Measurements from ENCODE around the gene FILIP1.

The FILIP1 gene

DNA sequence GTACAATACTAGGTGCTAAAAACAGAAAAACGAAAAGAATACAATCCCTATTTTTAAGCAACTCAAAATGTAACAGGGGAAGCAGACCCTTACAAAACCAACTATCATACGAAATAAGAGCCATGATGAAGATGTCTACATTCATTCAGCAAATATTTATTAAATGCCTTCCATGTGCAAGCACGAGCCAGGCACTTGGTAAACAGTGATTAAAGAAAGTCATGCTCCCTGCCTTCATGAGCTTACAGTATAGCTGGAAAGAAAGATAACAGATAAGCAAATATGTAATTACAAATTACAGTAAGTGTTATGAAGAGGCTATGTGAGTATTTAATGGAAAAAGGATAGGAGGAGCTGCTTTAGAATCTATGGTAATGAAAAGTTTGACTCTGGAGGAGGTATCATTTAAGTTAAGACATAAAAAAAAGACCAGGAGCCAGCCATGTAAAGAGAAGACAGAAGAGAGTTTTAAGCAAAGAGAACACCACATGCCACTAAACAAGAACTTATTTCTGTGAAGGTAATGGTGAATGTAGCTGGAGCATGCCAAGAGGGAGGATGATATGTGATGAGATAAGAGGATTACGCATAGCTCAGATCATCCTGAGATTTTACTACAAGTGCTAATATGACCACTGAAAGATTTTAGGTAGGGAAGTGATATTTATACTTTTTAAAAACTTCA is 230.7 kb downstream of the FILIP1 start:
- TF ChIP-seq, protein P1, sequence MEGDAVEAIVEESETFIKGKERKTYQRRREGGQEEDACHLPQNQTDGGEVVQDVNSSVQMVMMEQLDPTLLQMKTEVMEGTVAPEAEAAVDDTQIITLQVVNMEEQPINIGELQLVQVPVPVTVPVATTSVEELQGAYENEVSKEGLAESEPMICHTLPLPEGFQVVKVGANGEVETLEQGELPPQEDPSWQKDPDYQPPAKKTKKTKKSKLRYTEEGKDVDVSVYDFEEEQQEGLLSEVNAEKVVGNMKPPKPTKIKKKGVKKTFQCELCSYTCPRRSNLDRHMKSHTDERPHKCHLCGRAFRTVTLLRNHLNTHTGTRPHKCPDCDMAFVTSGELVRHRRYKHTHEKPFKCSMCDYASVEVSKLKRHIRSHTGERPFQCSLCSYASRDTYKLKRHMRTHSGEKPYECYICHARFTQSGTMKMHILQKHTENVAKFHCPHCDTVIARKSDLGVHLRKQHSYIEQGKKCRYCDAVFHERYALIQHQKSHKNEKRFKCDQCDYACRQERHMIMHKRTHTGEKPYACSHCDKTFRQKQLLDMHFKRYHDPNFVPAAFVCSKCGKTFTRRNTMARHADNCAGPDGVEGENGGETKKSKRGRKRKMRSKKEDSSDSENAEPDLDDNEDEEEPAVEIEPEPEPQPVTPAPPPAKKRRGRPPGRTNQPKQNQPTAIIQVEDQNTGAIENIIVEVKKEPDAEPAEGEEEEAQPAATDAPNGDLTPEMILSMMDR (IDR thresholded peaks at IDR 0.05; ENCODE audit: control insufficient read depth, extremely low read depth, insufficient read depth), result no peak
- no peak overlapping the region for H3K4me3 ChIP-seq (ENCODE audit: low read depth, low read length)
- no peak for DNase-seq (ENCODE audit: low read depth)

DNA sequence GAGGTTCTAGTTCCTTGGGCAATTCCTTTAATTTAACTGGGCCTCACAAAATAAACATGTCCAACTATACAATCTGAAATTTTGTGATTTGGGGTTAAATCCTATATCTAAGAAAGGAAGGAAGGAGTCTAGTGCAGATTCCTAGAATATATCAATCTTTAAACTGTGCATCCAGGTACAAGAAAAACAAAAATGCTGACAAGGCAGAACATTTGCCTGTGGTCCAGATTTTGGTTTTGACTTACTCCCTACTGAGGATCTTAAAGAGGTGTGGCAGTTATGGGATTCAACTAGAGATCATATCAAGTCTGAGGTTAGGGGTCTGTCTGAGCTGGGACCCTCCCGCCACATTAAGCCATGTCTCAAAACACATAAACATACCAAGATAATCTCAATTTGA is 232.3 kb downstream of the FILIP1 start:
- TF ChIP-seq, protein P1 (IDR thresholded peaks at IDR 0.05; ENCODE audit: control insufficient read depth, extremely low read depth, insufficient read depth), result no peak
- DNase-seq (ENCODE audit: low read depth), result no peak
- H3K4me3 ChIP-seq (ENCODE audit: low read depth, low read length), result no peak overlapping the region

DNA sequence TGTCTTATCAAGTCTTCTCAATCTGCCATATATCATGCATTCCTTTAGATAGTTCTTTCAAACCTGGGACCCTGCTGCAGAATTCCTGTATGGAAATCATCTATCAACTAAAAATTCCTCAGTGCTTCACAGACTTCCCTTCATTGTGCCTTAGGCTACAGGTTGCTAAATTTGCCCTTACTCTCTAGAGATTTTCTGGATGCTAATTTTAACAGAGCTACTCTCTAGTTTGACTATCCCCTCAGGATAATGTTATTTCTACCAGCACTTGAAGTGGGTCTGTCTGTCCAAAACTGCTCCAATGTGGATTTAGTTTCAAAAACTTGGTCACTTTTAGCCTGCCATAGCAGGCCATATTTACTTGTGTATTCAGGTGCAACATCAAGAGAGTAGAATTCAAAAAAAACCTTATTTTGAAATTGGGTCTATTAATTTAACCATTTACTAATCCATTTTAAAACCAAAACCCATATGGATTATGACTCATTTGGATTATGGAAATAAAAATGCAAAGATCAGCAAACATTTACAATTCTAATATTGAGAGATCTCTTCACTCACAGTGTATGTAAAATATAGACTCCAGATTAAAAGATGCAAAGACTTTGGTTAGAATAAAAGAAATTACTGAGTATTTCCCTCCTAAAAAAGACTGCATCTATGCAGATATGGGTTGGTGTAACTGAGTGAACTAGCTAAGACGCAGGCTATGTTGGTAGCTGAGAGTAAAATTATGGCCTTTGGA is 236.1 kb downstream of the FILIP1 start:
- TF ChIP-seq, protein P1 (IDR thresholded peaks at IDR 0.05; ENCODE audit: control insufficient read depth, extremely low read depth, insufficient read depth), result no peak
- no peak for DNase-seq (ENCODE audit: low read depth)
- no peak overlapping the region for H3K4me3 ChIP-seq (ENCODE audit: low read depth, low read length)

DNA sequence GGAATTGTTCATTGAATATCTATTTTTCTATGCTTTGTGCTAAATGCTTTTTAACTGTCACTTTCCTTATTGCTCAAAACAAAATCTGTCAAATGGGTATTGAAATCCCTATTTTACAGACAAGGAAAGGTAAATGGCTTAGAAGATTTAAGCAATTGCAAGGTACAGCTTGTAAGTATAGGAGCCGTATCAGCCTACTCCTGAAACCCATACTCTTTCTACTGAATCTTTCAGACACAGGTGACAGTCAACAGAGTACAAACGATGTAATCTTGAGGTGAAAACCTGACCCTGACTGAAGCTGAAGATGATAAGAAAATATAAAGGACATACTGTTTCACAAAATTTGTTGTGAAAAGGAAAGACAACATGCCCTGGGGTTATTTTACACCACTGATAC is 243.0 kb downstream of the FILIP1 start:
- no peak overlapping the region for H3K4me3 ChIP-seq (ENCODE audit: low read depth, low read length)
- TF ChIP-seq, protein P1 (IDR thresholded peaks at IDR 0.05; ENCODE audit: control insufficient read depth, extremely low read depth, insufficient read depth), result no peak
- no peak for DNase-seq (ENCODE audit: low read depth)

DNA sequence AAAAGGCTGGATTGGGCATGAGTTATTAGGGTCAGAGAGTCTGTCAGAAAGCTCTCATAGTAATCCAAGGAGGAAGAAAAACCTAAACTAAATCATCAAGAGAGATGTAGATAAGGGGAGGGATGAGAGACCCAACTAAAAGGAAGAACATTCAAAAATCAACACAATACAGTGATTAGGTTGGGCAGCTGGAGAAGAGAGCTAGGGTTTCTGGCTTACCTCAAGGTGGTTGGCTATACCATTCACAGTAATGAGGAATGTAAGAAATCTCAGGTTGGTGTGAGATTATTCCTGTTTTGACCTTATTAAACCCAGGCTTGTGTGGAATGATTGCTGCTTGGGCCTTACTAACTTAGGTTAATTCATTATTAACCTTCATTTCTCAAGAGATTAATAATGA is 243.8 kb downstream of the FILIP1 start:
- TF ChIP-seq, protein P1 (IDR thresholded peaks at IDR 0.05; ENCODE audit: control insufficient read depth, extremely low read depth, insufficient read depth), result no peak
- H3K4me3 ChIP-seq (ENCODE audit: low read depth, low read length), result no peak overlapping the region
- DNase-seq (ENCODE audit: low read depth), result no peak

DNA sequence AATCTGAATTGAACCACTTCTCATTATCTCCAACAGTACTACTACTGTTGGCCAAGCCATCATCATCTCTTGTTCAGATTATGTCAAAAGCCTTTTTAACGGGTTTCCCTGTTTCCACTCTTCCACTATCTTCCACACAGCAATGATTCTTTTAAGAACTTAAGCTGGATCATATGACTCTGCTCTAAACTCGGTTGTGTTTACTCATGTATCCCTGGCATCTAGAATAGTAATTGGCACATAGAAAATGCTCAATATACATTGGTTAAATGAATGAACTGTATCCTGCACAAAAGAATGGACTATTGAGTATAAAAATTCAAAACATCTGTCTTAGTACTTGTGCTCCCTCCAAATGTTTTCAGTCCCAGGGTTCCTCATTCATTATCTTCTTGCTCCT is 247.2 kb downstream of the FILIP1 start:
- no peak overlapping the region for H3K4me3 ChIP-seq (ENCODE audit: low read depth, low read length)
- no peak for DNase-seq (ENCODE audit: low read depth)

More for the DNA sequence above, 247.2 kb downstream of the FILIP1 start:
- TF ChIP-seq, protein P1 (IDR thresholded peaks at IDR 0.05; ENCODE audit: control insufficient read depth, extremely low read depth, insufficient read depth), result no peak

Measured in LNCaP clone FGC (cell line).